ENCODE results near the gene GRID1.
"Not testable (repeated sequence)": the region's sequence is repeated elsewhere in the genome, so short reads cannot be mapped to it uniquely, and the experiment has no call there.

The GRID1 gene

GRCh38 chr10:85851934-85852333, 514.7 kb downstream of the GRID1 start:
- DNase-seq, result no peak

- DNase-seq, result no peak
These were observed 515.3 kb downstream of the GRID1 start for GRCh38 chr10:85851325-85851724.

GRCh38 chr10:85850736-85851135, 515.9 kb downstream of the GRID1 start:
- no peak for DNase-seq

- DNase-seq, result no peak
These were observed 517.3 kb downstream of the GRID1 start for GRCh38 chr10:85849315-85849714.

GRCh38 chr10:85848756-85849155, 517.8 kb downstream of the GRID1 start:
- DNase-seq, result no peak

GRCh38 chr10:85847085-85847484, 519.5 kb downstream of the GRID1 start:
- DNase-seq, result no peak

GRCh38 chr10:85838660-85839059, 527.9 kb downstream of the GRID1 start:
- DNase-seq, result not testable (repeated sequence)

GRCh38 chr10:85832988-85833387, 533.6 kb downstream of the GRID1 start:
- DNase-seq, result no peak

GRCh38 chr10:85831422-85831821, 535.2 kb downstream of the GRID1 start:
- DNase-seq, result no peak

- no peak for DNase-seq
These were observed 540.2 kb downstream of the GRID1 start for GRCh38 chr10:85826377-85826776.

GRCh38 chr10:85811405-85811804, 555.2 kb downstream of the GRID1 start:
- no peak for DNase-seq

GRCh38 chr10:85810674-85811073, 555.9 kb downstream of the GRID1 start:
- no peak for DNase-seq

- DNase-seq, result no peak
These were observed 571.1 kb downstream of the GRID1 start for GRCh38 chr10:85795460-85795859.

- DNase-seq, result no peak
These were observed 572.0 kb downstream of the GRID1 start for GRCh38 chr10:85794553-85794952.

GRCh38 chr10:85792533-85792858, 574.1 kb downstream of the GRID1 start:
- DNase-seq, result no peak

GRCh38 chr10:85791818-85792532, 574.6 kb downstream of the GRID1 start:
- DNase-seq, result no peak

- DNase-seq, result no peak
These were observed 576.4 kb downstream of the GRID1 start for GRCh38 chr10:85789982-85790789.

GRCh38 chr10:85789125-85789524, 577.5 kb downstream of the GRID1 start:
- no peak for DNase-seq

GRCh38 chr10:85788570-85788969, 578.0 kb downstream of the GRID1 start:
- no peak for DNase-seq

- no peak for DNase-seq
These were observed 578.7 kb downstream of the GRID1 start for GRCh38 chr10:85787881-85788280.

- DNase-seq, result no peak
These were observed 579.2 kb downstream of the GRID1 start for GRCh38 chr10:85787393-85787792.

GRCh38 chr10:85786401-85786899, 580.1 kb downstream of the GRID1 start:
- no peak for DNase-seq

- no peak for DNase-seq
These were observed 581.8 kb downstream of the GRID1 start for GRCh38 chr10:85784792-85785191.

GRCh38 chr10:85781404-85781803, 585.2 kb downstream of the GRID1 start:
- DNase-seq, result no peak
